Measurements from ENCODE around the gene ARFGAP1. TPM values are rescaled to one million over a fixed set of nuclear protein-coding genes. Genes with fewer than 3 reads are reported as not detected.

ARFGAP1 gene
- total RNA-seq, 1 donor from 2014 or later: 57.0 TPM

DNA sequence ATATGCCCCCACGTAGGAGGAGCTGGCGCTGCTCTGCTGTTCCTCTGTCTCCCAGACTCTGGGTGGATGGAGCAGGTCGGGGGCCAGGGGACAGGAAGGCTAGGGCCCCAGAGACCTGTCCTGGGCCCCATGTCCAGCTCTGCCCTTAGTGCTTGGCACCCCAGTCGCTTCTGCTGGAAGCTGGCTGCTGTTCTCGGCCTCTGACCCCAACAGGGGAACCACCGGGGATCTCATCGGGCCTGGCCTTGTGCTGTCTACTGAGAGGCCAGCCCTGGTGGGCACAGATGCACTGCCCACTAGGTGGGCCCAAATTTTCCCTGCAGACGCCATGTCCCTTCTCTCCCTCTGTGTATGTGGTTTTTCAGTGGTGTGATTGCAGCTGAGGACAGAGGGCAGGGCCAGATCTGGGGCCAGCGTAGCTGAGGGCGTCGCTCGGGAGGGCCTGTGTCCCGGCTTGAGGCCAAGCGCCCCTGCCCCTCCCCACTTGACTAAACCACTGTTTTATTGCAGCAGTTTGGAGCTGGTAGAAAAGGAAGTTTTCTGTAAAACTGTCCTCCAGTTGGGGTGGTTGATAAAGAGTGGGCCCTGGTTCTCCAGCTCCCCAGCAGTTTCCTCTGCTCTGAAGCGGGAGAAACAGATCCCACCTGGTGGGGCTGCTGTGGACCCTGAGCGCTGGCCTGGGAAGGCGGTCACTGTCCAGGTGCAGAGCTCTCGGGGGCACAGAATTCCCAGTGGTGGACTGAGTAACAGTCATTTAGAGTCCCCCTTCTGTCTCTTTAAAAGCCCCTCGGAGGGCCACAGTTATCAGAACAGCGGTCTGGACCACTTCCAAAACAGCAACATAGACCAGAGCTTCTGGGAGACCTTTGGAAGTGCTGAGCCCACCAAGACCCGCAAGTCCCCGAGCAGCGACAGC lies 14.4 kb downstream of the ARFGAP1 start:
- H3K4me3 ChIP-seq: no peak overlapping the region
- no peak overlapping the region for H3K27ac ChIP-seq
- DNase-seq (ENCODE audit: low spot score in 2 of 2): no peak
- no peaks in the 10 kb centered on the region for H3K9me3 ChIP-seq
- peaks cover 62 to 69% of the 10 kb centered on the region in 2 donors for H3K36me3 ChIP-seq
- intact Hi-C loops (cut with DNase I): no loop called here
- no peaks in the 10 kb centered on the region for H3K4me1 ChIP-seq
- TF ChIP-seq, protein P1, sequence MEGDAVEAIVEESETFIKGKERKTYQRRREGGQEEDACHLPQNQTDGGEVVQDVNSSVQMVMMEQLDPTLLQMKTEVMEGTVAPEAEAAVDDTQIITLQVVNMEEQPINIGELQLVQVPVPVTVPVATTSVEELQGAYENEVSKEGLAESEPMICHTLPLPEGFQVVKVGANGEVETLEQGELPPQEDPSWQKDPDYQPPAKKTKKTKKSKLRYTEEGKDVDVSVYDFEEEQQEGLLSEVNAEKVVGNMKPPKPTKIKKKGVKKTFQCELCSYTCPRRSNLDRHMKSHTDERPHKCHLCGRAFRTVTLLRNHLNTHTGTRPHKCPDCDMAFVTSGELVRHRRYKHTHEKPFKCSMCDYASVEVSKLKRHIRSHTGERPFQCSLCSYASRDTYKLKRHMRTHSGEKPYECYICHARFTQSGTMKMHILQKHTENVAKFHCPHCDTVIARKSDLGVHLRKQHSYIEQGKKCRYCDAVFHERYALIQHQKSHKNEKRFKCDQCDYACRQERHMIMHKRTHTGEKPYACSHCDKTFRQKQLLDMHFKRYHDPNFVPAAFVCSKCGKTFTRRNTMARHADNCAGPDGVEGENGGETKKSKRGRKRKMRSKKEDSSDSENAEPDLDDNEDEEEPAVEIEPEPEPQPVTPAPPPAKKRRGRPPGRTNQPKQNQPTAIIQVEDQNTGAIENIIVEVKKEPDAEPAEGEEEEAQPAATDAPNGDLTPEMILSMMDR (IDR thresholded peaks at IDR 0.05): no peak
- H3K27me3 ChIP-seq: no peaks in the 10 kb centered on the region

DNA sequence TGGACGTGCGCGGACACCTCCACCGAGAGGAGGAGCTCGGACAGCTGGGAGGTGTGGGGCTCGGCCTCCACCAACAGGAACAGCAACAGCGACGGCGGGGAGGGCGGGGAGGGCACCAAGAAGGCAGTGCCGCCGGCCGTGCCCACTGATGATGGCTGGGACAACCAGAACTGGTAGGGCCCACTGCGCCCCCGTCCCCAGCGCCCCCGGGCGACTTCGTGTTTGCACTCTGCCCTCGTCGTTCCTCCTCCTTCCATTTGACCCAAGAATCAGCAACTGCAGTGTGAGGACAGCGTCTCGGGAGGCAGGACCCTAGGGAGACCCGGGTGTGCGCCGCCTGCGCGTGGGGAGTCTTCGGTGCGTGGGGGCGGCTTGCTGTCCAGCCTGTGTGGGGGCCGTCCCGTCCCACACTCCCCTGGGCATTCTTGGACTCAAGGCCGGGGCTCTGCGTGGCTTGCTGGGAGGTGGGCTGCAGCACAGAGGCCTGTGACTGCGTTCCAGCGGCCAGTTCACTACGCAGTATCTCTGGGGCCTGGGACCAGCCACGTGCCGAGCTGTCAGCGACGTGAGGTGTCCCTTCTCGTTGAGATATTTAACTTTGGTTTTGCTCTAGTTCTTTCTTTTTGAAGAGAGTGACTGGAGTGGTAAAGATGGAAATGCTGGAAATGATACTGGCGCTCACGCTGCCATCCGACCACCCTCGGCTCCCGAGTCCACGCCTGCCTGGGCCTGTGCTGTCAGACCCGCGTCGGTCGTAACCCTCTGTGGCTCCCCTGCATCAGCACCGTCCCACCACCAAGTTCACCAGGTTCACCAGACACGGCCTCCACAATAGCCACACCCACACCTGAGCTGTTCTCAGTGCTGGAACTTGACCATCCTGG lies 15.3 kb downstream of the ARFGAP1 start:
- peaks cover 54 to 60% of the 10 kb centered on the region in 2 donors for H3K36me3 ChIP-seq
- DNase-seq (ENCODE audit: low spot score in 2 of 2): no peak
- no peaks in the 10 kb centered on the region for H3K27me3 ChIP-seq
- intact Hi-C loops (cut with DNase I): no loop called here
- H3K4me3 ChIP-seq: no peak overlapping the region
- H3K4me1 ChIP-seq: no peaks in the 10 kb centered on the region
- no peak overlapping the region for H3K27ac ChIP-seq
- no peaks in the 10 kb centered on the region for H3K9me3 ChIP-seq
- TF ChIP-seq, protein P1 (IDR thresholded peaks at IDR 0.05): no peak

DNA sequence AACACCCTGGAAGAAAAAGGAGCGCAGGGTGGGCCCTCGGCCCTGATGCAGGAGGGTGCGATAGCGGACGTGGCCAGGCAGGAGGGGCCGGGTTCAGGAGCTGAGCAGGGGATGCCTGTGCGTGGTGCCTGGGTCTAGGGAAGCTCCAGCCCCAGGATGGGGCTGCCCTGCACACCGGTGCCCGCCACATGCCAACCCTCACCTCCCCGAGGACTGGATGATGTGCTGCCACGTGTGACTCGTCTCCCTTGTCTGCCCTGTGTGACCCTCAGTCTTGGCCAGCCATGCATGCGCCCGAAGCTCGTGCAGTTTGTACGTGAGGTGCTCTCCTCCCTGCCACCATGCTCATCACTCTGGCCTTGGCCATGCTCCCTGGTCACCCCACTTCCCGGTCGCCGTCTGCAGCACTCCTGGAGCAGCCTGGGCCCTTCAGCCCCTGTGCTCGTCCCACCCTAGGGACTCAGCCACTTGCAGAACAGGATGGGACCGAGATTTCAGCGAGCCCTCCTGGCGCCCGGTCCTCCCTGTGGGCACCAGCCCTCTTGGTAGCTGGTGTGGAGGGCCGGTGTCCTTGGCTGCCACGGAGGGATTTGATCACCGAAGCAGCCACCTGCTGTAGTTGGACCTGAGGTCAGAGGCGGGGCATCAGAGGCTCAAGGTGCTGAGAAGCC lies 16.1 kb downstream of the ARFGAP1 start:
- peaks cover 48 to 53% of the 10 kb centered on the region in 2 donors for H3K36me3 ChIP-seq
- TF ChIP-seq, protein P1 (IDR thresholded peaks at IDR 0.05): no peak

DNA sequence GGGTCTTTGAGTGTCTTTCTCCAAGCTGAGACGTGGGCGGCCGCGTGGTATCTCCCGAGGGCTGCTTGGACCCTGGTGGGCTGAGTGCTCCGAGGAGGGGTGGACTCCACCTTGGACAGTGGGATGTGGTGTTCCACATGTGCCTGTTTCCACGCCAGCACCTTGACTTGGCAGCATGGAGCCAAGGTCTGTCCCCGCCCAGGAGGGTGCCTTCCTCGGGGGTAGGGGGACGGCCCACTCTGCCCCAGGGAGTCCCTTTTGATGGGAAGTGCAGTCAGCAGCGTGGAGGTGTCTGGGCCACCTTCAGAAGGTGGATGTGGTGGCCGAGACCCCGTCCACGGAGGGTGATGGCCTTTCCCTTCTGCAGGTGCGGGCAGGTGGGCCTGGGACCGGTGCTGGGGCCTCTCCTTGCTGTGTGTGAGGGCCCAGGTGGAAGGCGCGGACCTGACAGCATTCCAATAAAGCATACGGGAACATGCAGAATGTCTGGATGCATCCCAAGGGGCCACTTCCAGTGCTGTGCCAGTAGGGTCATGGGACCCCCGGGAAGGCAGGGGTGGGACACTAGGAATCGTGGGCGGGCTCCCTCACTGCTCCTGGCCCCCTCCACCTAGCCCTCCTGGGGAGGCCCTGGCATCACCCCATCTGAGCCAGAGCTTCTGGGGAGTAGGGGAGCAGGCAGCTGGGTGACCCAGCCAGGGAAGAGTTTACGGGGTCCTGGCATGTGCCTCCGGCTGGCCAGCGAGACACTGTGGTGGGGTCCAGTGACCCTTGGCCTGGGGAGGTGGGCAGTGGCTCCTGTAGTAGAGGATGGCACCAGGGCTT lies 16.9 kb downstream of the ARFGAP1 start:
- Histone ChIP-seq H3K4me1 (no peaks in the 10 kb centered on the region), H3K9me3 (no peaks in the 10 kb centered on the region), H3K27ac (no peak overlapping the region), H3K4me3 (no peak overlapping the region), H3K36me3 (peaks cover 40 to 46% of the 10 kb centered on the region in 2 donors), H3K27me3 (no peaks in the 10 kb centered on the region)
- TF ChIP-seq, protein P1 (IDR thresholded peaks at IDR 0.05): no peak
- intact Hi-C loops (cut with DNase I): no loop called here
- no peak for DNase-seq (ENCODE audit: low spot score in 2 of 2)

More for the DNA sequence above, 16.1 kb downstream of the ARFGAP1 start:
- Histone ChIP-seq H3K4me3 (no peak overlapping the region), H3K27ac (no peak overlapping the region), H3K9me3 (no peaks in the 10 kb centered on the region), H3K4me1 (no peaks in the 10 kb centered on the region), H3K27me3 (no peaks in the 10 kb centered on the region)
- no peak for DNase-seq (ENCODE audit: low spot score in 2 of 2)
- intact Hi-C loops (cut with DNase I): no loop called here
